B cell (primary cell): ENCODE results near the gene TBC1D1. TPM values are rescaled to one million over a fixed set of nuclear protein-coding genes. Genes with fewer than 3 reads are reported as not detected.

Experiments used
- ATAC-seq: fragments of 200-7000 bp; cut with Tn5 transposase; one replicate; pipeline ENCODE4 v1.10.0; 2021; ENCODE audit warnings: low read depth, mild to moderate bottlenecking, moderate number of reproducible peaks, moderate library complexity
- CTCF ChIA-PET: fragments of 350-600 bp; sonication (Branson Sonifier 250); formaldehyde crosslinking; loops from one replicate; lab custom pipeline; 2021; ENCODE audit warnings: antibody characterized with exemption, inconsistent platforms; lab: Charles Lee
- POLR2A ChIA-PET: fragments of 350-600 bp; sonication (Branson Sonifier 250); formaldehyde crosslinking; loops from one replicate; lab custom pipeline; 2021; ENCODE audit warnings: antibody characterized with exemption; lab: Charles Lee
- DNase-seq: peaks from one replicate; pipeline ENCODE4 v3.0.0; 2013
- H2AFZ ChIP-seq: 2 replicates; pipeline ENCODE4 v1.6.1; 2012; ENCODE audit warnings: mild to moderate bottlenecking, low read depth, low read length; ENCODE audit not compliant: insufficient read depth, poor library complexity, severe bottlenecking
- H3K27ac ChIP-seq, 2 donors: 1 replicate in 1 of 2; 2 replicates in 1 of 2; pipeline ENCODE4 v1.5.1; 2012 to 2013; ENCODE audit warnings: low read length in 2 of 2, mild to moderate bottlenecking in 2 of 2, moderate library complexity in 1 of 2
- H3K27me3 ChIP-seq, 4 experiments: fragments of 200-600 bp in 1 of 4; sonication (generic) in 1 of 4; replicated peaks in 1 of 4; 1 replicate in 2 of 4; 2 replicates in 2 of 4; pipeline versions ENCODE4 v1.6.1 to v1.7.0; 2013 to 2016; ENCODE audit warnings: low read length in 3 of 4, mild to moderate bottlenecking in 2 of 4, mixed read lengths in 1 of 4, moderate library complexity in 1 of 4; ENCODE audit not compliant: insufficient read depth in 4 of 4, control insufficient read depth in 3 of 4; ENCODE audit errors: control extremely low read depth in 1 of 4
- H3K36me3 ChIP-seq, 2 experiments: replicated peaks in 1 of 2; 1 replicate in 1 of 2; 2 replicates in 1 of 2; pipeline versions ENCODE4 v1.6.1 to v1.7.1; 2013; ENCODE audit warnings: low read length in 1 of 2; ENCODE audit not compliant: insufficient read depth in 2 of 2, control insufficient read depth in 1 of 2; ENCODE audit errors: control extremely low read depth in 1 of 2, extremely low read depth in 1 of 2
- H3K4me1 ChIP-seq, 2 donors: fragments of 200-600 bp in 1 of 2; sonication (generic) in 1 of 2; 1 replicate in 1 of 2; 2 replicates in 1 of 2; pipeline versions ENCODE4 v1.5.1 to v1.6.1; 2013 to 2017; ENCODE audit warnings: low read length in 2 of 2; ENCODE audit not compliant: control insufficient read depth in 2 of 2, insufficient read depth in 2 of 2
- H3K4me2 ChIP-seq: replicated peaks from 2 replicates; pipeline ENCODE3; 2012; ENCODE audit warnings: mild to moderate bottlenecking, low read depth, low read length; ENCODE audit not compliant: poor library complexity, severe bottlenecking
- H3K4me3 ChIP-seq, 5 experiments: fragments of 200-600 bp in 1 of 5; sonication (generic) in 1 of 5; 1 replicate in 3 of 5; 2 replicates in 2 of 5; pipeline versions ENCODE4 v1.5.1 to v1.7.0; 2011 to 2016; ENCODE audit warnings: low read length in 4 of 5, mild to moderate bottlenecking in 4 of 5, low read depth in 2 of 5, control low read depth in 1 of 5, moderate library complexity in 1 of 5; ENCODE audit not compliant: insufficient read depth in 1 of 5; ENCODE audit errors: control extremely low read depth in 1 of 5, extremely low read depth in 1 of 5
- H3K79me2 ChIP-seq: fragments of 200-600 bp; sonication (generic); one replicate; pipeline ENCODE4 v1.6.0; 2016; ENCODE audit warnings: low read length; ENCODE audit not compliant: control insufficient read depth, insufficient read depth
- H3K9ac ChIP-seq: fragments of 200-600 bp; sonication (generic); 2 replicates; pipeline ENCODE4 v1.6.1; 2017; ENCODE audit warnings: mild to moderate bottlenecking, low read length, moderate library complexity
- H3K9me3 ChIP-seq, 3 donors: one replicate each; pipeline versions ENCODE4 v1.6.1 to v1.7.1; 2013; ENCODE audit warnings: low read length in 2 of 3; ENCODE audit not compliant: control insufficient read depth in 2 of 3, insufficient read depth in 1 of 3; ENCODE audit errors: control extremely low read depth in 1 of 3
- H4K20me1 ChIP-seq: 2 replicates; pipeline ENCODE4 v1.6.0; 2012; ENCODE audit warnings: mild to moderate bottlenecking, low read length; ENCODE audit not compliant: insufficient read depth, control insufficient read depth, poor library complexity, severe bottlenecking
- H3K27ac Mint-ChIP-seq: one replicate; pipeline ENCODE4 v1.8.0; 2021; ENCODE audit warnings: mixed read lengths
- H3K27me3 Mint-ChIP-seq: one replicate; pipeline ENCODE4 v1.8.0; 2021; ENCODE audit warnings: mixed read lengths
- H3K4me1 Mint-ChIP-seq: one replicate; pipeline ENCODE4 v1.8.0; 2021; ENCODE audit warnings: mixed read lengths
- H3K4me3 Mint-ChIP-seq: one replicate; pipeline ENCODE4 v1.8.0; 2021; ENCODE audit warnings: mixed read lengths
- H3K9me3 Mint-ChIP-seq: one replicate; pipeline ENCODE4 v1.8.0; 2022; ENCODE audit warnings: mixed read lengths; ENCODE audit not compliant: insufficient read depth
- EZH2 ChIP-seq: IDR thresholded peaks from 2 replicates; pipeline ENCODE4 v1.6.1; 2012; ENCODE audit warnings: borderline replicate concordance, low read depth, mild to moderate bottlenecking, moderate library complexity, low read length; ENCODE audit not compliant: insufficient read depth, poor library complexity, severe bottlenecking
- WGBS: methylation state at CpG from one replicate; pipeline ENCODE4 v1.1.5; 2013; ENCODE audit warnings: missing lambda C conversion rate; ENCODE audit not compliant: insufficient coverage; 5-methylcytosine and 5-hydroxymethylcytosine counted together
- intact Hi-C: fragments of 100-400 bp; cut with micrococcal nuclease; formaldehyde crosslinking; loops from one replicate; pipeline ENCODE4 v1.10.0; 2022
- polyA plus RNA-seq: library from polyadenylated mRNA; depleted of rRNA; stranded (reverse); fragments of >200 nt; gene quantifications from 2 replicates; pipeline ENCODE4 v1.2.3, GENCODE V29; 2012
- total RNA-seq, 2 donors: library from RNA; stranded (reverse); fragments of 120-200 nt in 1 of 2; gene quantifications; 1 replicate in 1 of 2; 2 replicates in 1 of 2; pipeline versions ENCODE4 v1.2.3 to v1.2.4, GENCODE V29; 2013 to 2022
- TF ChIP-seq, protein P1 (sequence below): fragments of 200-600 bp; IDR thresholded peaks from one replicate; pipeline ENCODE4 v1.8.0; 2022; ENCODE audit warnings: antibody characterized with exemption, mild to moderate bottlenecking

TBC1D1 gene
- total and polyA plus RNA-seq, 2 donors (not counting 1 experiment from before 2014, with no cell fraction given): 88.2 to 98.7 TPM

DNA sequence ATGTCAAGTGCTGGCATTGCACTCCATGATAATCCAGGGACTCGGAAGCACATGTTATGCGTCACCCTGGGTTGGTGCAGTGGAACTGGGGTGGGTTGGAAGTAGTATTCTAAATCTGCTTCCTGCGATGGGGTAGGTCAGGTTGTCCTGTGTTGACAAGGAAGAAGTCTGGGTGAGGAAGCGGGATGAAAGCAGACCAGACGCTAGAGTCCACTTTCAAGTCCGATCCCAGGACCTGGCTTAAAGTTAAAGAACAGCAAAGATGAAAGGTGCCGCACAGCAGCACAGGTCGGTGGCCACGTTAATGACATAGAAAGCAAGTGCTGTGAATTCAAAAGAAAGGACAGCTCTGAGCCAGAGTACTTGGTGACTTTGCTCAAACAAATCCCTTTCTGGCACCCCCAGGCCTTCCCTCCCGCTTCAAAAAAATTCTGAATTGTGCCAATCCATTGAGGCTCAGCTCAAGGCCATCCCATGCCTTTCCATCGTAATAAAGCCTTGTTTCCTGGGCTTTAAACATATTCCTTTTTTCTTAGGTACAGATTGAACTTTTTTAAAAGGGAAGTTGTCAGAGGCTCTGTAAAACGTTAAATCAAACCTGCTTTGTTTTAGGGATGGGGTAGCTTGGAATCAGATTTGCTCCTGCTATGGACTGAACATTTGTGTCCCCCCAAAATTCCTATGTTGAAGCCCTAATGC, 187.1 kb downstream of the TBC1D1 start:
- no peaks in the 10 kb centered on the region for H3K9me3 ChIP-seq
- no peak overlapping the region for H3K4me2 ChIP-seq
- H2AFZ ChIP-seq: no peak overlapping the region
- peaks cover 0 to 13% of the 10 kb centered on the region in 2 donors for H3K4me1 ChIP-seq
- no peaks in the 10 kb centered on the region for H4K20me1 ChIP-seq
- Mint-ChIP-seq H3K27me3 (no peaks in the 10 kb centered on the region), H3K9me3 (no peaks in the 10 kb centered on the region), H3K27ac (no peak overlapping the region), H3K4me1 (peaks cover 30% of the 10 kb centered on the region), H3K4me3 (no peak overlapping the region)
- CTCF ChIA-PET: no interaction called here
- no peak for ATAC-seq
- H3K36me3 ChIP-seq: peaks cover 16 to 69% of the 10 kb centered on the region in 2 experiments
- intact Hi-C loops: no loop called here
- H3K4me3 ChIP-seq: no peak overlapping the region
- H3K79me2 ChIP-seq: peaks cover 28% of the 10 kb centered on the region
- 92% methylated on average over 10 of the region's 12 CpGs for WGBS
- peak overlapping the region in 1 of 2 donors; percentile 1 for H3K27ac ChIP-seq
- POLR2A ChIA-PET: no interaction called here
- TF ChIP-seq EZH2: no peak
- TF ChIP-seq, protein P1, sequence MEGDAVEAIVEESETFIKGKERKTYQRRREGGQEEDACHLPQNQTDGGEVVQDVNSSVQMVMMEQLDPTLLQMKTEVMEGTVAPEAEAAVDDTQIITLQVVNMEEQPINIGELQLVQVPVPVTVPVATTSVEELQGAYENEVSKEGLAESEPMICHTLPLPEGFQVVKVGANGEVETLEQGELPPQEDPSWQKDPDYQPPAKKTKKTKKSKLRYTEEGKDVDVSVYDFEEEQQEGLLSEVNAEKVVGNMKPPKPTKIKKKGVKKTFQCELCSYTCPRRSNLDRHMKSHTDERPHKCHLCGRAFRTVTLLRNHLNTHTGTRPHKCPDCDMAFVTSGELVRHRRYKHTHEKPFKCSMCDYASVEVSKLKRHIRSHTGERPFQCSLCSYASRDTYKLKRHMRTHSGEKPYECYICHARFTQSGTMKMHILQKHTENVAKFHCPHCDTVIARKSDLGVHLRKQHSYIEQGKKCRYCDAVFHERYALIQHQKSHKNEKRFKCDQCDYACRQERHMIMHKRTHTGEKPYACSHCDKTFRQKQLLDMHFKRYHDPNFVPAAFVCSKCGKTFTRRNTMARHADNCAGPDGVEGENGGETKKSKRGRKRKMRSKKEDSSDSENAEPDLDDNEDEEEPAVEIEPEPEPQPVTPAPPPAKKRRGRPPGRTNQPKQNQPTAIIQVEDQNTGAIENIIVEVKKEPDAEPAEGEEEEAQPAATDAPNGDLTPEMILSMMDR: no peak
- H3K27me3 ChIP-seq: no peaks in the 10 kb centered on the region
- no peak for DNase-seq
- no peak overlapping the region for H3K9ac ChIP-seq

DNA sequence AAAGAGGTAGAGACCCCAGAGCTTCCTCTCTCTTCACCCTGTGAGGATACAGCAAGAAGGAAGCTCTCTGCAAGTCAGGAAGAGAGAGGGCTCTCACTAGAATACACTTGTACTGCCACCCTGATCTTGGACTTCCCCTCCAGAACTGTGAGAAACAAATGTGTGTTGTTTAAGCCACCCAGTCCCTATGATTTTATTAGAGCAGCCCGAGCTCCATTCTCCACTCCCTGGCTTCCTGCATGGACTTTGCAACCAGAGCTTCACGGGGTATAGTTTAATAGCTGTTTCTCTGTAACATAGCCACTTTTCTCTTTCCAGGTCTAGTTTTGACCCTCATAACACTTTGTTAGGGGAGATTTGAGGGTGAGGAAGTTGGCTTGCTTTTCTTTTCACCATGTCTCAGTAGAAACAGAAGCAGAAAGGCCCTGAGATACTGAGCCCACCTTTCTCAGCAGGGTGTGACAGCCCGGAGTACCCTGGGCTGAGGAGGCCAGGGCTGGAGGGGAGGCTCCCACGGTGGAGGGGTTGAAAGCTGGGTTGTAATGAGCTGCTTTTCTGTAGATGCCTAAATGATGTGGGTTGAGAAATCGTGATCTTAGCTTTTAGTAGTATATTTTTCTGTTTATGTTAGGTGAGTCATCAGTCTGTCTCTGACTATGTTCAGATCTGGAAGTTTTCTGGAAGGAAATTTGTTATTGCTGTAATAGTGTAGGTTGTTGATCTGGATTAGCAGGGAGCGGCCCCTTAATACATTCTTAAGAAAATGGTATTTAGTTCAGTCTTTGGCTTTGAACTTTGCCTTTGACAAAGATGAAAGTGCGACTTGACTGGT, 187.9 kb downstream of the TBC1D1 start:
- H3K4me1 ChIP-seq: peaks cover 0 to 13% of the 10 kb centered on the region in 2 donors
- peak overlapping the region; percentile 1 to 13 for H3K27ac ChIP-seq
- TF ChIP-seq EZH2: no peak
- TF ChIP-seq, protein P1: no peak
- Mint-ChIP-seq H3K27ac (peak overlapping the region; percentile 65), H3K9me3 (no peaks in the 10 kb centered on the region), H3K4me1 (peaks cover 30% of the 10 kb centered on the region), H3K4me3 (no peak overlapping the region), H3K27me3 (no peaks in the 10 kb centered on the region)
- no peaks in the 10 kb centered on the region for H3K27me3 ChIP-seq
- DNase-seq: no peak
- H3K36me3 ChIP-seq: peaks cover 17 to 69% of the 10 kb centered on the region in 2 experiments
- no peaks in the 10 kb centered on the region for H3K9me3 ChIP-seq
- WGBS: 76% methylated on average over 5 of the region's 7 CpGs
- ATAC-seq: no peak
- CTCF ChIA-PET: interaction anchor here (0.7 kb wide), 1 partner anchor 17 kb away, joined by 3 read pairs; no protein-coding TSS in a partner anchor
- no peak overlapping the region for H3K4me2 ChIP-seq
- intact Hi-C loops: no loop called here
- no peak overlapping the region for H2AFZ ChIP-seq
- no peak overlapping the region for H3K4me3 ChIP-seq
- H3K79me2 ChIP-seq: peaks cover 26% of the 10 kb centered on the region
- no peak overlapping the region for H3K9ac ChIP-seq
- POLR2A ChIA-PET: no interaction called here
- no peaks in the 10 kb centered on the region for H4K20me1 ChIP-seq
